ENCODE measurements around the gene ACTR1A. TPM values are rescaled to one million over a fixed set of nuclear protein-coding genes. Genes with fewer than 3 reads are reported as not detected.

ACTR1A gene
- total RNA-seq, 1 experiment from 2014 or later: 93.6 TPM

- H3K9me3 Mint-ChIP-seq: no peaks in the 10 kb centered on the region
- DNase-seq (ENCODE audit: low spot score): no peak
- H3K4me3 Mint-ChIP-seq: no peak overlapping the region
- H3K4me1 Mint-ChIP-seq: no peaks in the 10 kb centered on the region
- no peaks in the 10 kb centered on the region for H3K36me3 Mint-ChIP-seq
- no peaks in the 10 kb centered on the region for H3K27me3 Mint-ChIP-seq (ENCODE audit: low read depth)
- CTCF ChIA-PET: no interaction called here
- ATAC-seq: no peak
- no peak overlapping the region for H3K27ac Mint-ChIP-seq
- POLR2A ChIA-PET: no interaction called here
- TF ChIP-seq JAZF1 (CRISPR knock-in tag; IDR thresholded peaks at IDR 0.05): no peak
- TF ChIP-seq ZNF219 (CRISPR knock-in tag; IDR thresholded peaks at IDR 0.05; ENCODE audit: borderline replicate concordance): no peak
- no peak for TF ChIP-seq SMAD4 (CRISPR knock-in tag; IDR thresholded peaks at IDR 0.05)
- no peak for TF ChIP-seq ZNF232 (CRISPR knock-in tag; IDR thresholded peaks at IDR 0.05)
- no peak for TF ChIP-seq SMAD3 (CRISPR knock-in tag; IDR thresholded peaks at IDR 0.05; ENCODE audit: borderline replicate concordance)
- TF ChIP-seq CDX4 (CRISPR knock-in tag; IDR thresholded peaks at IDR 0.05; ENCODE audit: borderline replicate concordance): no peak
- TF ChIP-seq ZNF416 (CRISPR knock-in tag; IDR thresholded peaks at IDR 0.05): no peak
- TF ChIP-seq ATF2 (CRISPR knock-in tag; IDR thresholded peaks at IDR 0.05; ENCODE audit: borderline replicate concordance, low read depth): no peak
- no peak for TF ChIP-seq NFE2L1 (CRISPR knock-in tag; IDR thresholded peaks at IDR 0.05)
- no peak for TF ChIP-seq STAT6 (CRISPR knock-in tag; conservative IDR thresholded peaks at IDR 0.05; ENCODE audit: low read depth)
- no peak for TF ChIP-seq ZMAT4 (CRISPR knock-in tag; IDR thresholded peaks at IDR 0.05)
- no peak for TF ChIP-seq CBFB (CRISPR knock-in tag; IDR thresholded peaks at IDR 0.05; ENCODE audit: low read depth)
- no peak for TF ChIP-seq JUN (CRISPR knock-in tag; IDR thresholded peaks at IDR 0.05)
- no peak for TF ChIP-seq ZNF121 (CRISPR knock-in tag; IDR thresholded peaks at IDR 0.05)
- no peak for TF ChIP-seq AFF4 (CRISPR knock-in tag; IDR thresholded peaks at IDR 0.05; ENCODE audit: borderline replicate concordance)
Measured at GRCh38 chr10:102538811-102539210, 36.3 kb upstream of the ACTR1A start.

- no peak overlapping the region for H3K27ac Mint-ChIP-seq
- H3K27me3 Mint-ChIP-seq (ENCODE audit: low read depth): no peaks in the 10 kb centered on the region
- ChIA-PET POLR2A (no interaction called here), CTCF (interaction anchor here (0.6 kb wide), 1 partner anchor 1118 kb away, joined by 4 read pairs; no protein-coding TSS in a partner anchor)
- no peak for DNase-seq (ENCODE audit: low spot score)
- H3K4me3 Mint-ChIP-seq: no peak overlapping the region
- H3K9me3 Mint-ChIP-seq: no peaks in the 10 kb centered on the region
- no peaks in the 10 kb centered on the region for H3K36me3 Mint-ChIP-seq
- no peak for ATAC-seq
- H3K4me1 Mint-ChIP-seq: no peaks in the 10 kb centered on the region
- TF ChIP-seq PRDM15 (CRISPR knock-in tag; IDR thresholded peaks at IDR 0.05): no peak
- TF ChIP-seq RORB (CRISPR knock-in tag; IDR thresholded peaks at IDR 0.05): no peak
- TF ChIP-seq ZNF396 (CRISPR knock-in tag; IDR thresholded peaks at IDR 0.05; ENCODE audit: borderline replicate concordance): no peak
- TF ChIP-seq MYBL2 (CRISPR knock-in tag; IDR thresholded peaks at IDR 0.05): no peak
- no peak for TF ChIP-seq NR3C1 (CRISPR knock-in tag; conservative IDR thresholded peaks at IDR 0.05; ENCODE audit: low read depth)
- TF ChIP-seq NR2C2 (CRISPR knock-in tag; IDR thresholded peaks at IDR 0.05): no peak
Measured at GRCh38 chr10:102537948-102538347, 35.4 kb upstream of the ACTR1A start.
